SK-N-SH treated with all-trans-retinoic acid at 6 μM for 48 hours (cell line): ENCODE data around the gene PACS1.

Experiments used
- ATAC-seq: fragments of 200-7000 bp; cut with Tn5 transposase; 3 replicates; pipeline ENCODE4 v1.9.1; 2020; ENCODE audit warnings: mild to moderate bottlenecking, moderate library complexity
- BACH2 ChIP-seq: fragments of 250-450 bp; sonication (Bioruptor Pico); IDR thresholded peaks from 2 replicates; pipeline ENCODE4 v1.9.0; 2021; ENCODE audit warnings: mild to moderate bottlenecking, borderline replicate concordance
- CSDC2 ChIP-seq: fragments of 250-450 bp; sonication (Bioruptor Pico); IDR thresholded peaks from 2 replicates; pipeline ENCODE4 v1.5.0; 2020; ENCODE audit warnings: mild to moderate bottlenecking, moderate library complexity
- ESRRG ChIP-seq: fragments of 250-450 bp; sonication (Bioruptor Pico); IDR thresholded peaks from 2 replicates; pipeline ENCODE4 v1.6.1; 2021; ENCODE audit warnings: mild to moderate bottlenecking
- GLIS3 ChIP-seq: fragments of 250-450 bp; sonication (Bioruptor Pico); IDR thresholded peaks from 2 replicates; pipeline ENCODE4 v1.5.0; 2020; ENCODE audit warnings: mild to moderate bottlenecking, moderate library complexity
- ISL1 ChIP-seq: fragments of 250-450 bp; sonication (Bioruptor Pico); IDR thresholded peaks from 2 replicates; pipeline ENCODE4 v2.1.2; 2022; ENCODE audit warnings: mild to moderate bottlenecking, moderate library complexity
- OSR1 ChIP-seq: fragments of 250-450 bp; sonication (Bioruptor Pico); IDR thresholded peaks from 2 replicates; pipeline ENCODE4 v1.8.0; 2022; ENCODE audit warnings: moderate library complexity, mild to moderate bottlenecking, inconsistent platforms
- PPARA ChIP-seq: fragments of 250-450 bp; sonication (Bioruptor Pico); IDR thresholded peaks from 2 replicates; pipeline ENCODE4 v1.5.0; 2020; ENCODE audit warnings: mild to moderate bottlenecking, borderline replicate concordance
- RARB ChIP-seq: fragments of 250-450 bp; sonication (Bioruptor Pico); IDR thresholded peaks from 2 replicates; pipeline ENCODE4 v1.8.0; 2021; ENCODE audit warnings: mild to moderate bottlenecking, moderate library complexity
- SNAI2 ChIP-seq: fragments of 250-450 bp; sonication (Bioruptor Pico); IDR thresholded peaks from 2 replicates; pipeline ENCODE4 v1.5.0; 2020; ENCODE audit warnings: mild to moderate bottlenecking, moderate library complexity
- TCF4 ChIP-seq: fragments of 250-450 bp; sonication (Bioruptor Pico); IDR thresholded peaks from 2 replicates; pipeline ENCODE4 v1.8.0; 2021; ENCODE audit warnings: mild to moderate bottlenecking, moderate library complexity, borderline replicate concordance
- TOX ChIP-seq: fragments of 250-450 bp; sonication (Bioruptor Pico); IDR thresholded peaks from 2 replicates; pipeline ENCODE4 v1.8.0; 2021; ENCODE audit warnings: mild to moderate bottlenecking, moderate library complexity, borderline replicate concordance
- ZC3H10 ChIP-seq: fragments of 250-450 bp; sonication (Bioruptor Pico); IDR thresholded peaks from 2 replicates; pipeline ENCODE4 v1.5.1; 2021; ENCODE audit warnings: mild to moderate bottlenecking, moderate library complexity
- ZFP30 ChIP-seq: fragments of 450-650 bp; formaldehyde crosslinking; IDR thresholded peaks from 2 replicates; pipeline ENCODE4 v1.5.0; 2022; ENCODE audit warnings: mild to moderate bottlenecking, moderate library complexity
- ZNF565 ChIP-seq: fragments of 450-650 bp; formaldehyde crosslinking; conservative IDR thresholded peaks from 2 replicates; pipeline ENCODE4 v1.5.0; 2020; ENCODE audit warnings: low read depth, mild to moderate bottlenecking, moderate library complexity
- ZNF70 ChIP-seq: fragments of 450-650 bp; formaldehyde crosslinking; IDR thresholded peaks from 2 replicates; pipeline ENCODE4 v1.5.0; 2020; ENCODE audit warnings: mild to moderate bottlenecking, moderate library complexity
- ZNF8 ChIP-seq: fragments of 450-650 bp; formaldehyde crosslinking; IDR thresholded peaks from 2 replicates; pipeline ENCODE4 v1.5.0; 2020; ENCODE audit warnings: mild to moderate bottlenecking, moderate library complexity
- TF ChIP-seq, protein P1 (sequence below): fragments of 250-450 bp; sonication (Bioruptor Pico); IDR thresholded peaks from 2 replicates; pipeline ENCODE4 v1.5.0; 2020; ENCODE audit warnings: mild to moderate bottlenecking, moderate library complexity
- TF ChIP-seq, protein P2 (sequence below): fragments of 250-450 bp; sonication (Bioruptor Pico); IDR thresholded peaks from 2 replicates; pipeline ENCODE4 v1.8.0; 2020; ENCODE audit warnings: mild to moderate bottlenecking, moderate library complexity, borderline replicate concordance
- TF ChIP-seq, protein P3 (sequence below): fragments of 250-450 bp; sonication (Bioruptor Pico); IDR thresholded peaks from 2 replicates; pipeline ENCODE4 v1.8.0; 2021; ENCODE audit warnings: low read depth, mild to moderate bottlenecking, moderate library complexity, borderline replicate concordance
- TF ChIP-seq, protein P4 (sequence below): fragments of 250-450 bp; sonication (Bioruptor Pico); IDR thresholded peaks from 2 replicates; pipeline ENCODE4 v1.5.1; 2020; ENCODE audit warnings: low read depth, mild to moderate bottlenecking, moderate library complexity
- TF ChIP-seq, protein P5 (sequence below): fragments of 250-450 bp; sonication (Bioruptor Pico); IDR thresholded peaks from 2 replicates; pipeline ENCODE4 v1.5.1; 2021; ENCODE audit warnings: mild to moderate bottlenecking, moderate library complexity

The PACS1 gene

GRCh38 chr11:66143996-66144678 lies 74.1 kb downstream of the PACS1 start:
- no peak for ATAC-seq
- TF ChIP-seq RARB (CRISPR knock-in tag): no peak

- TF ChIP-seq TCF4 (no peak), CSDC2 (CRISPR knock-in tag) (no peak), GLIS3 (CRISPR knock-in tag) (no peak), RARB (CRISPR knock-in tag) (no peak), ZNF565 (CRISPR knock-in tag) (no peak), TOX (CRISPR knock-in tag) (no peak), ZNF70 (no peak), ZNF8 (CRISPR knock-in tag) (no peak), BACH2 (CRISPR knock-in tag) (no peak)
- TF ChIP-seq, protein P1, sequence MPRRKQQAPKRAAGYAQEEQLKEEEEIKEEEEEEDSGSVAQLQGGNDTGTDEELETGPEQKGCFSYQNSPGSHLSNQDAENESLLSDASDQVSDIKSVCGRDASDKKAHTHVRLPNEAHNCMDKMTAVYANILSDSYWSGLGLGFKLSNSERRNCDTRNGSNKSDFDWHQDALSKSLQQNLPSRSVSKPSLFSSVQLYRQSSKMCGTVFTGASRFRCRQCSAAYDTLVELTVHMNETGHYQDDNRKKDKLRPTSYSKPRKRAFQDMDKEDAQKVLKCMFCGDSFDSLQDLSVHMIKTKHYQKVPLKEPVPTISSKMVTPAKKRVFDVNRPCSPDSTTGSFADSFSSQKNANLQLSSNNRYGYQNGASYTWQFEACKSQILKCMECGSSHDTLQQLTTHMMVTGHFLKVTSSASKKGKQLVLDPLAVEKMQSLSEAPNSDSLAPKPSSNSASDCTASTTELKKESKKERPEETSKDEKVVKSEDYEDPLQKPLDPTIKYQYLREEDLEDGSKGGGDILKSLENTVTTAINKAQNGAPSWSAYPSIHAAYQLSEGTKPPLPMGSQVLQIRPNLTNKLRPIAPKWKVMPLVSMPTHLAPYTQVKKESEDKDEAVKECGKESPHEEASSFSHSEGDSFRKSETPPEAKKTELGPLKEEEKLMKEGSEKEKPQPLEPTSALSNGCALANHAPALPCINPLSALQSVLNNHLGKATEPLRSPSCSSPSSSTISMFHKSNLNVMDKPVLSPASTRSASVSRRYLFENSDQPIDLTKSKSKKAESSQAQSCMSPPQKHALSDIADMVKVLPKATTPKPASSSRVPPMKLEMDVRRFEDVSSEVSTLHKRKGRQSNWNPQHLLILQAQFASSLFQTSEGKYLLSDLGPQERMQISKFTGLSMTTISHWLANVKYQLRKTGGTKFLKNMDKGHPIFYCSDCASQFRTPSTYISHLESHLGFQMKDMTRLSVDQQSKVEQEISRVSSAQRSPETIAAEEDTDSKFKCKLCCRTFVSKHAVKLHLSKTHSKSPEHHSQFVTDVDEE: no peak
- TF ChIP-seq, protein P2, sequence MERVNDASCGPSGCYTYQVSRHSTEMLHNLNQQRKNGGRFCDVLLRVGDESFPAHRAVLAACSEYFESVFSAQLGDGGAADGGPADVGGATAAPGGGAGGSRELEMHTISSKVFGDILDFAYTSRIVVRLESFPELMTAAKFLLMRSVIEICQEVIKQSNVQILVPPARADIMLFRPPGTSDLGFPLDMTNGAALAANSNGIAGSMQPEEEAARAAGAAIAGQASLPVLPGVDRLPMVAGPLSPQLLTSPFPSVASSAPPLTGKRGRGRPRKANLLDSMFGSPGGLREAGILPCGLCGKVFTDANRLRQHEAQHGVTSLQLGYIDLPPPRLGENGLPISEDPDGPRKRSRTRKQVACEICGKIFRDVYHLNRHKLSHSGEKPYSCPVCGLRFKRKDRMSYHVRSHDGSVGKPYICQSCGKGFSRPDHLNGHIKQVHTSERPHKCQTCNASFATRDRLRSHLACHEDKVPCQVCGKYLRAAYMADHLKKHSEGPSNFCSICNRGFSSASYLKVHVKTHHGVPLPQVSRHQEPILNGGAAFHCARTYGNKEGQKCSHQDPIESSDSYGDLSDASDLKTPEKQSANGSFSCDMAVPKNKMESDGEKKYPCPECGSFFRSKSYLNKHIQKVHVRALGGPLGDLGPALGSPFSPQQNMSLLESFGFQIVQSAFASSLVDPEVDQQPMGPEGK (CRISPR knock-in tag): no peak
- TF ChIP-seq, protein P3, sequence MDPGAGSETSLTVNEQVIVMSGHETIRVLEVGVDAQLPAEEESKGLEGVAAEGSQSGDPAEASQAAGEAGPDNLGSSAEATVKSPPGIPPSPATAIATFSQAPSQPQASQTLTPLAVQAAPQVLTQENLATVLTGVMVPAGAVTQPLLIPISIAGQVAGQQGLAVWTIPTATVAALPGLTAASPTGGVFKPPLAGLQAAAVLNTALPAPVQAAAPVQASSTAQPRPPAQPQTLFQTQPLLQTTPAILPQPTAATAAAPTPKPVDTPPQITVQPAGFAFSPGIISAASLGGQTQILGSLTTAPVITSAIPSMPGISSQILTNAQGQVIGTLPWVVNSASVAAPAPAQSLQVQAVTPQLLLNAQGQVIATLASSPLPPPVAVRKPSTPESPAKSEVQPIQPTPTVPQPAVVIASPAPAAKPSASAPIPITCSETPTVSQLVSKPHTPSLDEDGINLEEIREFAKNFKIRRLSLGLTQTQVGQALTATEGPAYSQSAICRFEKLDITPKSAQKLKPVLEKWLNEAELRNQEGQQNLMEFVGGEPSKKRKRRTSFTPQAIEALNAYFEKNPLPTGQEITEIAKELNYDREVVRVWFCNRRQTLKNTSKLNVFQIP: no peak
- no peak for ATAC-seq
Observed at GRCh38 chr11:66146074-66146473, 76.0 kb downstream of the PACS1 start.

GRCh38 chr11:66146940-66147339 lies 76.9 kb downstream of the PACS1 start:
- no peak for ATAC-seq
- TF ChIP-seq ZNF565 (CRISPR knock-in tag): no peak
- no peak for TF ChIP-seq SNAI2 (CRISPR knock-in tag)
- TF ChIP-seq ZFP30 (CRISPR knock-in tag): no peak
- TF ChIP-seq ZC3H10 (CRISPR knock-in tag): no peak
- no peak for TF ChIP-seq RARB (CRISPR knock-in tag)
- no peak for TF ChIP-seq ZNF8 (CRISPR knock-in tag)
- TF ChIP-seq, protein P4, sequence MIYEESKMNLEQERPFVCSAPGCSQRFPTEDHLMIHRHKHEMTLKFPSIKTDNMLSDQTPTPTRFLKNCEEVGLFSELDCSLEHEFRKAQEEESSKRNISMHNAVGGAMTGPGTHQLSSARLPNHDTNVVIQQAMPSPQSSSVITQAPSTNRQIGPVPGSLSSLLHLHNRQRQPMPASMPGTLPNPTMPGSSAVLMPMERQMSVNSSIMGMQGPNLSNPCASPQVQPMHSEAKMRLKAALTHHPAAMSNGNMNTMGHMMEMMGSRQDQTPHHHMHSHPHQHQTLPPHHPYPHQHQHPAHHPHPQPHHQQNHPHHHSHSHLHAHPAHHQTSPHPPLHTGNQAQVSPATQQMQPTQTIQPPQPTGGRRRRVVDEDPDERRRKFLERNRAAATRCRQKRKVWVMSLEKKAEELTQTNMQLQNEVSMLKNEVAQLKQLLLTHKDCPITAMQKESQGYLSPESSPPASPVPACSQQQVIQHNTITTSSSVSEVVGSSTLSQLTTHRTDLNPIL (CRISPR knock-in tag): no peak
- no peak for TF ChIP-seq ZNF70
- TF ChIP-seq ESRRG (CRISPR knock-in tag): no peak
- no peak for TF ChIP-seq OSR1
- TF ChIP-seq, all 23 proteins: peak for 0

DNA sequence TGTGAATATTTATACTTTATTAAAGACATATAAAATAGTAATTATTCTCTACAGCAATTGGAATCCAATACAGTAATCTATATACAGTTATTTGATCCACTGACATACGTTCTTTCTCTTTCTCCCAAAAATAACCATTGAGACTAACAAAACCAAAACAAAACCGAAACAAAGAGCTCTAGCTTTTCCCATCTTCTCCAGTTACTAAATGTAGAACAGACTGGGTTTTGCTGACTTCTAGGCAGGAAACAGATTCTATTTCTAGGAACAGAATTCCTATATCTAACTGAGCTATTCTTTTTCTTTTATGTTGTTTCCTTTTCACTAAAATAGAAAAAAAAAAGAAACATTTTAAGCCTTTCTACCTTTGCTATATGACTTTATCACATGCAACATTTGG lies 80.1 kb downstream of the PACS1 start:
- TF ChIP-seq ZNF70 (no peak), ZFP30 (CRISPR knock-in tag) (no peak), ZNF565 (CRISPR knock-in tag) (no peak), ISL1 (CRISPR knock-in tag) (no peak), OSR1 (no peak), TCF4 (no peak), ESRRG (CRISPR knock-in tag) (no peak), PPARA (no peak)
- TF ChIP-seq, protein P5, sequence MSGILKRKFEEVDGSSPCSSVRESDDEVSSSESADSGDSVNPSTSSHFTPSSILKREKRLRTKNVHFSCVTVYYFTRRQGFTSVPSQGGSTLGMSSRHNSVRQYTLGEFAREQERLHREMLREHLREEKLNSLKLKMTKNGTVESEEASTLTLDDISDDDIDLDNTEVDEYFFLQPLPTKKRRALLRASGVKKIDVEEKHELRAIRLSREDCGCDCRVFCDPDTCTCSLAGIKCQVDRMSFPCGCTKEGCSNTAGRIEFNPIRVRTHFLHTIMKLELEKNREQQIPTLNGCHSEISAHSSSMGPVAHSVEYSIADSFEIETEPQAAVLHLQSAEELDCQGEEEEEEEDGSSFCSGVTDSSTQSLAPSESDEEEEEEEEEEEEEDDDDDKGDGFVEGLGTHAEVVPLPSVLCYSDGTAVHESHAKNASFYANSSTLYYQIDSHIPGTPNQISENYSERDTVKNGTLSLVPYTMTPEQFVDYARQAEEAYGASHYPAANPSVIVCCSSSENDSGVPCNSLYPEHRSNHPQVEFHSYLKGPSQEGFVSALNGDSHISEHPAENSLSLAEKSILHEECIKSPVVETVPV (CRISPR knock-in tag): no peak
- TF ChIP-seq, protein P4 (CRISPR knock-in tag): no peak
- TF ChIP-seq, protein P2 (CRISPR knock-in tag): no peak
- TF ChIP-seq, all 23 proteins: peak for 0
- ATAC-seq: no peak
